Calu3 (cell line): Measurements from ENCODE around the gene CZIB. TPM values are rescaled to one million over a fixed set of nuclear protein-coding genes. Genes with fewer than 3 reads are reported as not detected.

ENCODE experiments used
- BruUV-seq: library from RNA; stranded (reverse); fragments of 400-500 nt; replicated peaks from 2 replicates; lab custom pipeline; 2021; lab: Mats Ljungman, UMichigan
- CTCF ChIA-PET: fragments of 300-600 bp; sonication (Branson Sonifier 250); formaldehyde crosslinking; loops from one replicate; lab custom pipeline; 2022; ENCODE audit warnings: antibody characterized with exemption; lab: Charles Lee
- DNase-seq: peaks from one replicate; pipeline ENCODE4 v3.0.0; 2022
- H3K27ac Mint-ChIP-seq: one replicate; pipeline ENCODE4 v1.8.0; 2022; ENCODE audit warnings: mixed read lengths; ENCODE audit not compliant: unreplicated experiment
- H3K27me3 Mint-ChIP-seq: one replicate; pipeline ENCODE4 v1.8.0; 2022; ENCODE audit warnings: mixed read lengths; ENCODE audit not compliant: unreplicated experiment
- H3K36me3 Mint-ChIP-seq: one replicate; pipeline ENCODE4 v1.8.0; 2022; ENCODE audit warnings: mild to moderate bottlenecking, moderate library complexity, mixed read lengths; ENCODE audit not compliant: insufficient read depth, unreplicated experiment
- H3K4me1 Mint-ChIP-seq: one replicate; pipeline ENCODE4 v1.8.0; 2022; ENCODE audit warnings: mild to moderate bottlenecking, low read depth, mixed read lengths; ENCODE audit not compliant: unreplicated experiment
- H3K4me3 Mint-ChIP-seq: one replicate; pipeline ENCODE4 v1.8.0; 2022; ENCODE audit warnings: mild to moderate bottlenecking, low read depth, moderate library complexity, mixed read lengths; ENCODE audit not compliant: unreplicated experiment
- H3K9me3 Mint-ChIP-seq: one replicate; pipeline ENCODE4 v1.8.0; 2022; ENCODE audit warnings: low read depth, mixed read lengths; ENCODE audit not compliant: unreplicated experiment
- intact Hi-C: fragments of 100-400 bp; cut with micrococcal nuclease; formaldehyde crosslinking; loops from one replicate; pipeline ENCODE4 v1.10.0; 2022; ENCODE audit not compliant: unreplicated experiment
- total RNA-seq: library from RNA; stranded (reverse); gene quantifications from 2 replicates; pipeline ENCODE4 v1.2.3, GENCODE V29; 2022
- TF ChIP-seq, protein P1 (sequence below): fragments of 200-600 bp; IDR thresholded peaks from one replicate; pipeline ENCODE4 v1.8.0; 2022; ENCODE audit warnings: antibody characterized with exemption; ENCODE audit not compliant: unreplicated experiment

The CZIB gene
- total RNA-seq, 1 experiment from 2014 or later = 34.1 TPM

DNA sequence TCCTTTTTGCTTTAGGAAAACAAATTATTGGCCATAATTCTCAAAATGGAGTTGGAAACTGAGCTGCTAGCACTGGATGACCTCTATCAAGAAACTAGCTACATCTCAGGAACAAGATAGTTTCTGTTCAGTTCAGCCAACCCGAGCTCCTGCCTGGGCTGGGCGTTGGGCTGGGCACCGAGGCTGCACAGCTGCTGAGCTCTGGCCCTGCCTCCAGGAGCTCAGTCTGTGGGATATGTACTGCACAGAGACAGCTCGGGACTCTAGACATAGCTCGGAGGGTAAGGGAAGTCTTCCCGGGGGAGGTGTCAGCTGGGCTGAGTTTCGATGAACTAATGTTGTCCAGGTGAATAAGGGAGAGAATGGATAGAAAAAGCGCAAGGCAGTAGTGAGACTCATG, 53.5 kb downstream of the CZIB start:
- no peak overlapping the region for H3K4me3 Mint-ChIP-seq
- no peaks in the 10 kb centered on the region for H3K27me3 Mint-ChIP-seq
- CTCF ChIA-PET = no interaction called here
- TF ChIP-seq, protein P1, sequence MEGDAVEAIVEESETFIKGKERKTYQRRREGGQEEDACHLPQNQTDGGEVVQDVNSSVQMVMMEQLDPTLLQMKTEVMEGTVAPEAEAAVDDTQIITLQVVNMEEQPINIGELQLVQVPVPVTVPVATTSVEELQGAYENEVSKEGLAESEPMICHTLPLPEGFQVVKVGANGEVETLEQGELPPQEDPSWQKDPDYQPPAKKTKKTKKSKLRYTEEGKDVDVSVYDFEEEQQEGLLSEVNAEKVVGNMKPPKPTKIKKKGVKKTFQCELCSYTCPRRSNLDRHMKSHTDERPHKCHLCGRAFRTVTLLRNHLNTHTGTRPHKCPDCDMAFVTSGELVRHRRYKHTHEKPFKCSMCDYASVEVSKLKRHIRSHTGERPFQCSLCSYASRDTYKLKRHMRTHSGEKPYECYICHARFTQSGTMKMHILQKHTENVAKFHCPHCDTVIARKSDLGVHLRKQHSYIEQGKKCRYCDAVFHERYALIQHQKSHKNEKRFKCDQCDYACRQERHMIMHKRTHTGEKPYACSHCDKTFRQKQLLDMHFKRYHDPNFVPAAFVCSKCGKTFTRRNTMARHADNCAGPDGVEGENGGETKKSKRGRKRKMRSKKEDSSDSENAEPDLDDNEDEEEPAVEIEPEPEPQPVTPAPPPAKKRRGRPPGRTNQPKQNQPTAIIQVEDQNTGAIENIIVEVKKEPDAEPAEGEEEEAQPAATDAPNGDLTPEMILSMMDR = no peak
- intact Hi-C loops = no loop called here
- H3K4me1 Mint-ChIP-seq = no peaks in the 10 kb centered on the region
- H3K27ac Mint-ChIP-seq = no peak overlapping the region
- DNase-seq = no peak
- no TSS peak for BruUV-seq
- no peaks in the 10 kb centered on the region for H3K9me3 Mint-ChIP-seq
- H3K36me3 Mint-ChIP-seq = no peaks in the 10 kb centered on the region

DNA sequence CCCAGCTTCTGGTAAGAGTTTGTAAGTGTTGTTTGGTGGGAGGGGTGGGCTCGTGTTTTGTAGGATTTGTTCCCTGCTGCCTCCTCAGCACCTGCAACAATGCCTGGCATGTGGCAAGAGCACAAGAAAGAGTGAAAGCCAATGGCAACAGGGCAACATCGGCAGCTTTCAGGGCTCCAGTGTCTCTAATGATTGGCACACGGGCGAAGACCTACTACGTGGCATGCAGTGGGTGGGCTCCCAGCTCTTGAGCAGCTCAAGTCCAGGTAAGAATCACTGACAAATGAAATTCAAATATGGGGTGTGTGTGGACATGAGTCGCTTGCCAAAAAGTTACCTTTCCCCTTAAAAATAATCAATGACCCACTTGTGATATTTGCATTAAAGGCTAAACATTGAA, 54.1 kb downstream of the CZIB start:
- H3K27me3 Mint-ChIP-seq = no peaks in the 10 kb centered on the region
- no peak for DNase-seq
- H3K4me3 Mint-ChIP-seq = no peak overlapping the region
- H3K9me3 Mint-ChIP-seq = no peaks in the 10 kb centered on the region
- H3K27ac Mint-ChIP-seq = no peak overlapping the region
- TF ChIP-seq, protein P1 = no peak
- intact Hi-C loops = no loop called here
- no TSS peak for BruUV-seq
- H3K36me3 Mint-ChIP-seq = no peaks in the 10 kb centered on the region
- CTCF ChIA-PET = no interaction called here
- no peaks in the 10 kb centered on the region for H3K4me1 Mint-ChIP-seq

DNA sequence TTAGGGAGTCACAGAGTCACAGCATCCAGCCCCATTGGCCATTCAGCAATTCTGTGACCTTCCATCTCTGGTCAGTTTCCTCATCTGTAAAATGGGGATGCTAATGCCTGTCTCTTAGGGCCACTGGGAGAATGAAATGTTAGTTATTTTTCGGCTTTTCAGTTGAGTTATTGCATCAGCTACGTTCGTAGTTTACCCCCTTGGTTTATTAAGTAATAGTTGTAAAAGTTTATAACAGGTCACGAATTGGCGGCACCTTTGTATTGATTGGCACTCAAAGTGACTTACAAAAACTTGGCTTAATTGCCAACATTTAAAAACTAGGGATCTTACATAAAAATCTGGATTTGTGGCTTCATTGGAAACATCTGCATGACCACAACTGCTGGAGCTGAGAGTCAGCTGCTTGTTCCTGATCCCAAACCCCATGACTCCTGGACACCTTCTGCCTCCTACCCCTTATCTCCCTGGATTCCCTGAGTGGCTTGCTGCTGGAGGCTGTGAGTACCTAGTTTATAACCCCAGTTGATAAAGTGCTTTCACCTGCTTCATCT, 54.9 kb downstream of the CZIB start:
- H3K9me3 Mint-ChIP-seq = no peaks in the 10 kb centered on the region
- no peaks in the 10 kb centered on the region for H3K4me1 Mint-ChIP-seq
- CTCF ChIA-PET = no interaction called here
- BruUV-seq = no TSS peak
- no peak for DNase-seq
- H3K36me3 Mint-ChIP-seq = no peaks in the 10 kb centered on the region
- no peak overlapping the region for H3K27ac Mint-ChIP-seq
- H3K27me3 Mint-ChIP-seq = no peaks in the 10 kb centered on the region
- intact Hi-C loops = no loop called here
- TF ChIP-seq, protein P1 = no peak
- H3K4me3 Mint-ChIP-seq = no peak overlapping the region

Other genes starting within 250 kb of the CZIB start
- not detected in 2 replicates for gene PODN, start 158.4 kb downstream of the CZIB start, total RNA-seq
- not detected in 2 replicates for gene SLC1A7, start 78.0 kb downstream of the CZIB start, total RNA-seq
- 18.5 and 23.5 TPM in 2 replicates for gene CPT2, start 23.8 kb downstream of the CZIB start, total RNA-seq
- gene MAGOH, start 17.9 kb upstream of the CZIB start, total RNA-seq = 61.9 and 70.2 TPM in 2 replicates
- 84.1 and 104 TPM in 2 replicates for gene LRP8, start 107.4 kb upstream of the CZIB start, total RNA-seq
- not detected in 2 replicates for gene DMRTB1, start 238.8 kb upstream of the CZIB start, total RNA-seq